M059J (cell line): ENCODE measurements around the gene TMEM98. TPM values are rescaled to one million over a fixed set of nuclear protein-coding genes. Genes with fewer than 3 reads are reported as not detected.
A peak's percentile ranks its signal among the peaks of the same experiment; 100 is the strongest.
"Not testable (repeated sequence)": the region's sequence is repeated elsewhere in the genome, so short reads cannot be mapped to it uniquely, and the experiment has no call there.

Experiments
- DNase-seq: peaks from one replicate; pipeline ENCODE4 v3.0.0-alpha.2; 2012; ENCODE audit warnings: low read depth
- total RNA-seq: library from RNA; depleted of rRNA; stranded (reverse); fragments of >200 nt; shearing (Covaris generic); gene quantifications from 2 replicates; pipeline ENCODE4 v1.2.3, GENCODE V29; 2014; rRNA removed

The TMEM98 gene, protein sequence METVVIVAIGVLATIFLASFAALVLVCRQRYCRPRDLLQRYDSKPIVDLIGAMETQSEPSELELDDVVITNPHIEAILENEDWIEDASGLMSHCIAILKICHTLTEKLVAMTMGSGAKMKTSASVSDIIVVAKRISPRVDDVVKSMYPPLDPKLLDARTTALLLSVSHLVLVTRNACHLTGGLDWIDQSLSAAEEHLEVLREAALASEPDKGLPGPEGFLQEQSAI
- 0.22 and 2.8 TPM in 2 replicates for total RNA-seq

GRCh38 chr17:32927724-32928585 is at the start of gene TMEM98:
TMEM98 (plus strand) TSS chr17:32928153; CDS start chr17:32931529, 3,376 bp downstream.
- DNase-seq: no peak

- DNase-seq: no peak
Observed at GRCh38 chr17:32878211-32878610, 49.7 kb upstream of the TMEM98 start.

GRCh38 chr17:32879134-32879533 is 48.8 kb upstream of the TMEM98 start:
- DNase-seq: no peak

DNA sequence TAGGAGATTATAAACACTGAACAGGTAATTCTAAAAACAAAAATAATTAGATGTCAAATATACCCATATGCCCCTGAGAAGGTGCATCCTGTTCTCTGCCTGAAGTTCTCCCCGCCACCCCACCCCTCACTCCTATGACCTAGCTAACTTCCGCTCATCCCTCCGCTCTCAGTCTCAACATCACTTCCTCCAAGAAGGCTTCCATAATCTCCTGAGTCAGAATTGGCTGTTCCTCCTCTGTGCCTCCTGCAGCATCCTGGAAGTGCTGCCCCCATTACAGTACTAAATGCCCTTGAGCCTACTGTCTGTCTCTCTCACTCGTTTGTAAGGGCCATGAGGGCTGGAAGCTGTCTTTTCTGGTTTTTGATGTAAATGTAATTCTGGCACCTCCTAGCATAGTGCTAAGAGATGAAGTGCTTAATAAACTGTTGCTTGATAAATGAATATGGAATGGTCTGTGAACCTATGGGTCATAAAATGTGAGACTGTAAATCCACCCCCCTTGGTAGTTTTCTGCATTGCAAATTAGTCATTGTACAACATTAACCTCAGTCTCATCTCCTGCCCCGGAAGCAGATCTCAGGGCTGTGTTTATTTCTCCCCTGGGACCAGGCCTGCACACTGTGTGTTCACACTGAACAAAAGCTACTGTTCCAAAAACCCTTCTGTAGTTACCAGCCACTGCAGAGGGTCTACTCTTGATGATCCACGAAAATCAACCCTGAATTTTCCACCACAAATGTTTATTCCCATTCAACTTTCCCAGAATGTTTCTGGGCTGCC is 47.1 kb upstream of the TMEM98 start:
- no peak for DNase-seq

DNA sequence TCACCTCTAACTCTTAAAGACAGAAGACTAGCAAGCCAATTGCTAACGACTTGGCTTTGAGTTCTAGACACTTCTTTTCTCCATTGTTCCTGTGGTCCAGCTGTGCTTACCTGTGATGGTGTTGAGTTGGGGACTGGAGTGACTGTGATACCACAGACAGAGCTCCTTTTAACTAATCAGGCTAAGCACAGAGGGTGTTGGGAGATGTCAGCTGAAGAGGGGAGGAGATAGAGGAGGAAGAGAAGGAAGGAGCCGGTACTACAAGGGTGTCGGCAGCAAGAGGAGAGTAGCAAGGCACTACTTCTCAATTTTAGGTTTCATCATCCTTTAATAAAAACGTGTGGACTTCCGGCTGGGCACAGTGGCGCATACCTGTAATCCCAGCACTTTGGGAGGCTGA is 45.9 kb upstream of the TMEM98 start:
- DNase-seq: no peak

DNA sequence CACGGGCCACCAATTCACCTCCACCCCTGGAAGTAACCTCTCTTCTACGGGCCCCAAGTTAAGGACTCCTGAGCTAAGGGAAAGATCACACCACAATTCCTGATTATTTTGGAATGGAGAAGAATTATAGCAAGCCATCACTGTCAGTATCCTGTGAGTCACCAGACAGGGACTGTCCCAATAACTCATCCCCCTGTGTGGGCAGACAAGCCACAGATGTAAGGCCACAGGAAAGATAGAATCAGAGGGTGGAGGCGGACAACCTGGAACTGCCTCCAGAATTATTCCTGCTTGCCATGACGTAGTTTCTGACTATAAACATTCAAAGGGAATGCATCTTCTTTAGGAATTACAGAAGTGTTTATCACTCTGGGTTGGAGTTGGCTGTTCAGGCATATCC is 45.2 kb upstream of the TMEM98 start:
- no peak for DNase-seq

GRCh38 chr17:32886951-32887350 is 41.0 kb upstream of the TMEM98 start:
- not testable (repeated sequence) for DNase-seq

GRCh38 chr17:32887410-32887809 is 40.5 kb upstream of the TMEM98 start:
- DNase-seq: not testable (repeated sequence)

DNA sequence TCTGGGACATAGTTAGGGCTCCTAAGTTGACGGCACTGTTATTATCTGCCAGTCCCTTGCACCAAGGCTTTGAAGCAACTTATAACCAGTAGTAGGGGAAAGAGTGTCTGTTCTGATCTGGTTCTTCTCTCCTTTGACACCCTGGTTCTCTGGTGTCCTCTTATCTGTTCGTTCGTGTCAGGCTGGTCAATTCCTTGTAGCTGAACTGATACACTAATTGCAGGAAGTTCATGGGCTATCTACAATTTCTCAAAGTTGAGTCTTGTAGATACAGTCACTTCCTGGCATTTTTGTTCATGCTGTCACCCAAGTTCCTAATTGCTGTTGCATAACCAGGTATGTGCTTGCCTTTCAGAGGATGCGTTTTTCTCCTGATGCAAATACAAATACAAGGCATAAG is 33.7 kb upstream of the TMEM98 start:
- no peak for DNase-seq

DNA sequence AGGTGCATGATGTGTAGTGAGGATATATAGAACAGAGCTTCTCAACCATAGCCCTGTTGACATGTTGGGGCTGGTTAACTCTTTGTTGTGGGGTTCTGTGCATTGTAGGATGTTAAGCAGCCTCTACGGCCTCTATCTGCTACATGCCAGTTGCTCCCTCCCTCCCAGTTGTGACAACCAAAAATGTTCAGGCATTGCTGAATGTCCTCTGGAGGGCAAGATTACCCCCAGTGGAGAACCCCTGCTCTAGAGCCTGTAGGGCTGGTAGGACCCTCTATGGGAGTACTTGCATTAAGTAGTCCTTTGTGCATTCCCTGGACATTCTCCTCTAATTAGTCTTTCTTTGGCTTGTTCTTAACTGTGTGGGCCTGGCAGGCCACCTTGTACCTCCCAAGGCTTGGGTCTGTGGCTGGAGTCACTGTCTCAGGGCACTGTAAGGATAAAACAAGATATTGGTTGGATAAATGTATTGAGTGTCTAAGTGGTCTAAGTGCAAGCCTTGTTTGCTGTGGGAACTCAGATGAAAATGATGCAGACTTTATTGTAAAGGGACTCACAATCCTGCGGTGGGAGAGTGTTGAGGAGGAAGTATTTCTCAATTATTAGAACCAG is 31.2 kb upstream of the TMEM98 start:
- no peak for DNase-seq

DNA sequence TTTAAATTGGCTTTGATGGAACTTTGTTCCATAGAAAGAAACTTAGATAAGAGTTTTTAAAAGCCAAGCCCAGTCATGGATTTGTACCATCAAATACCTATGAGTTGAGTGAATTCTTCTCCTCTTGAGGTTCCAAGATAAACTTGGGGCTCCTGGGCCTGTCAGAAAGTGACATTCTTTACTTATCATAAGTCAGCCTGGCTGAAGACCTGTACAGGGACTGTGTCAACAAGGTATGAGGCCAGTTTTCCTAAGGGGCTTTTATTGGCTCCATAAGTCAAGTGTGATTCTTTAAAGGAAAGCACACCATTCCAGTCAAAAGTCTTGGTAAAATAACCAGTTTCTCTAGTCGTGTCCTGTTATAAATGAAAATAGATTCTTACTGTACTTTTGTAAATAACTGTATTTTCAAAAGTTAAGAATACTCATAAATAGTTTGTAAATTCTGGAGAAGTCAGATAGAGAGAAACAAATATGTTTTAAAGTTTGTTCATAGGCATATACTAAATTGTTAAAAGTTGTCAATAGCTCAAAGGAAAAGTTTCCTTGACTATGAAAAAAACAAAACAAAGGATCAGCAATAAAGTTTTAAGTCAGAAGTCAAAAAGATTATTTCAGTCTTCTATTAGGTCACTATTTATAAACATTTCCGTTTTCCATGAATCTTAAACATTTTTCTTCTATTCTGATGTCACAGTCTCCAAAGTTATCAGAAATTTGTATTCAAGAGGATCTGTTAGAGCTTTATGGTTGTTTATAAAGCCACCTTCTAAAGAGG is 28.5 kb upstream of the TMEM98 start:
- no peak for DNase-seq

DNA sequence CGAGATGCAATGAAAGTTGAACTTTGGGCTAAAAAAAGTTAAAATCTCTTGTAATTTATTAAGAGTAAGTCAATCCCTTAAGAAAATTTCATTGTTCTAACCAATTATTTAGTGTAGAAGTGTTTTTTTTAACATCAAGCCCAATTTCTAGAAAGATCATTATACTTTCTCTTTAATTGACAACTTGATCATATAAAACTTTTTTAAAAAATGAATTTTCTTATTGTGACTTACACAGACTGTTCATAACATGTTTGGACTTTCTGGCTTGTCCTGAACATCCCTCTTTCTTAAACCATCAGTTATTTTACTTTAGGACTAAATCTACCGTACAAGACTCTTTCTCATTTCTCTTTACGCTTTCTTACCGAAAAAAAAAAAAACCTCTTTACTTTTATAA is 26.2 kb upstream of the TMEM98 start:
- DNase-seq: no peak

GRCh38 chr17:32903774-32904673 is 23.9 kb upstream of the TMEM98 start:
- DNase-seq: no peak

GRCh38 chr17:32904891-32905290 is 23.1 kb upstream of the TMEM98 start:
- DNase-seq: no peak

DNA sequence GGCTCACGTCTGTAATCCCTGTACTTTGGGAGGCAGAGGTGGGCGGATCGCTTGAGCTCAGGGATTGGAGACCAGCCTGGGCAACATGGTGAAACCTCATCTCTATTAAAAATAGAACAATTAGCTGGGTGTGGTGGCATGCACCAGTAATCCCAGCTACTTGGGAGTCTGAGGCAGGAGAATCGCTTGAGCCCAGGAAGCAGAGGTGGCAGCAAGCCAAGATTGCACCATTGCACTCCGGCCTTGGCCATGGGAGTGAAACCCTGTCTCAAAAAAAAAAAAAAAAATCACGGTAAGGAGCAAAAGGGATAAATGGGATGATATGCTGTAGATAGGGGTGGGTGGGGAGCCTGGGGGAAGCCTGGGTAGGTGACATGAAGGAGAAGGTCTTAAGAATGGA is 20.4 kb upstream of the TMEM98 start:
- no peak for DNase-seq

DNA sequence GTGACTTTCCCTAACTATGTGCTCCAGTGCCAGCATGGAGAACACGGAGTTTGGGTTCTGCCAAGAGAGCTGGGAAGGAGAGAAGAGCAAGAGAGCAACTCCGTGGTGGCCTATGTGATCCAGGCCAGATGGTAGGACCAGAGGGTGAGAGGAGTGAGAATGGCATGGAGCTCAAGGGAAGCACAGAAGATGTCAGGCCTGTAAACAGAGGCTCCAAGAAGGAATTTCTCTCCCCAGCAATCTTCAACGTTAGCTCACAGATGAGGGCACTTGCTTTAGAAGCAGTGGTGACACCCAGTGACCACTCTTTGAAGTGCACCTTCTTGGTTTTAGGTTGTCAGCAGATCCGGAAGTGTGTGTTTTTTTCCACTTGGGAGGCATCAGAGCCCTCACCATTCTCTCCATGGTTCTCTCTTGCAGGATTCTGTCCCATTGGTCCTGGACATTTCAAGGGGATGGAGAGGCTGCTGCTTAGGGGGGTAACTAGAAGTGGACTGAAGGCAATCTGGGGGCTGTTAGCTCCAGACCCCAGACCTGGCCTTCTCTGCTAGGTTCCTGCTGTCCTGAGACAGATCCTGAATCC is 18.1 kb upstream of the TMEM98 start:
- DNase-seq: peak; percentile 50

DNA sequence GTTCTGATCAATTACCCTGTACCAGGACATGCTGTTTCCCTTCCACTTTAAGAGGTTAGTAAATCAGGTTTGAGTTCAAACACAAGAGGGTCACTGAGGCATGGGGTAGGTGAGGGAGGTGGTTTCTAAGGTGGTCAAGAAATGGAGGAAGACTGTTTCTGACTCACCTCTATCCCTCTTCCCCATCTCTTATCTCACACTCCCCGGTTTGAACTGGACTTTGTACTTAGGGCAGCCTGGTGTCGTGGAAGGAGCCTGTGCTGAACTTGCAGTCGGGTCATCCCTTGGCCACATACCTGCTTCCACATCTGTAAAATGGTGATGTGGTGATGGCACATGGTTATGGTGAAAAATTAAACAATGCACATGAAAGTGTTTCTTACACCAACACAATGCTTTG is 17.2 kb upstream of the TMEM98 start:
- DNase-seq: no peak

DNA sequence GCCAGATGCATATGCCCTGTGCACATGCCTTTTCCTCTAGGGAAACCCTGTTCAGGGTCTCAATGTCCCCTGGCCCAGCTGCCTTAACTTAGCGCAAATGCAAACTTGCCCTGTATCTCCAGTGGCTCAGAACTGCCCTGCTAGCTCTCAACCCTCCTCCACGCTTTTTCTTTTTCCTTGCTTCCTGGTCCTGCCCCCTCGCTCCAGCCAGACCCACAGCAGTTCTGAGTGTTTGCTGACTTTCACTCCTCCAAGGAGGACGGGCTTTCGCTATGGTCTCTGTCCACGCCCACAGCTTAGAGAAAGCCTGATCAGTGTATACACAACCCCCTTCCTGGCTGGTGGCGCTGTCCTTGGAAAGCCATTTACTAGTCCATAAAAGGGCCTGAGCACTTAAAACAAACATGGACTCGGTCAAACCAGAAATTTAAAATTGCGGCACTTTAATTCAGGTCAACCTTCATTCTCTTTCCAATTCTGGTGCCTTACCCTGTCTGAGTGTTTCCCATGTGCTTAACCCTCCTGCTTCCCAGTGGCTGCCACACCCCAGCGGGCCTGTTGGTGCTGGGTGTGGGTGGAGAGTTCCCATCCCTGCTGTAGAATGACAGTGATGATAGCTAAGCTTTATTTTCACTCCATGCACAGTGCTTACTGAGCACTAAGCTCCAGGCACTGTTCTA is 15.6 kb upstream of the TMEM98 start:
- no peak for DNase-seq

DNA sequence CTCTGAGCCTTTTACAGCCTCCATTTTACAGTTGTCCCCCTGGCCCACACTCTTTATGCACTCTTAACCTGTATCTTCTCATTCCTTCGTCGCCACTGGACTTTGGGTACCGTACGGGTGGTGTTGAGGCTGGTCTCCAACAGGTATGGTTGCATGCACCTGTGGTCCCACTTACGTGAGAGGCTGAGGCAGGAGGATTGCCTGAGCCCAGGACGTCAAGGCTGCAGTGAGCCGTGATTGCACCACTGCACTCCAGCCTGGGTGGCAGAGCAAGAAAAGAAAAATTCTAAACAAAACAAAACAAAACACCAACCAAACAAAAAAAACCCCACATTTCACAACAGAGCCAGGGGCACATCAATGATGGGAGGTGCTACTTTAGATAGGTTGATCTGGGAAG is 14.4 kb upstream of the TMEM98 start:
- no peak for DNase-seq
